HepG2 (cell line): Measurements from ENCODE around the gene DNAAF1. TPM values are rescaled to one million over a fixed set of nuclear protein-coding genes. Genes with fewer than 3 reads are reported as not detected.

Experiments used
- EZH2 ChIP-seq: conservative IDR thresholded peaks from 2 replicates; pipeline ENCODE4 v1.6.1; 2012; ENCODE audit warnings: mild to moderate bottlenecking, low read depth, low read length, moderate library complexity
- HOXA5 ChIP-seq: sonication (generic); formaldehyde crosslinking; IDR thresholded peaks from 2 replicates; pipeline ENCODE4 v1.4.0; 2020; ENCODE audit warnings: missing genetic modification reagents
- ISL2 ChIP-seq: sonication (generic); formaldehyde crosslinking; IDR thresholded peaks from 2 replicates; pipeline ENCODE4 v1.5.0; 2020; ENCODE audit warnings: missing genetic modification reagents
- MXI1 ChIP-seq: IDR thresholded peaks from 3 replicates; pipeline ENCODE4 v1.6.1; 2012; ENCODE audit warnings: low read depth, low read length, inconsistent platforms, borderline replicate concordance
- NFKB2 ChIP-seq: sonication (generic); formaldehyde crosslinking; IDR thresholded peaks from 2 replicates; pipeline ENCODE4 v1.4.0; 2020; ENCODE audit warnings: missing genetic modification reagents, borderline replicate concordance
- THAP11 ChIP-seq: IDR thresholded peaks from 2 replicates; pipeline ENCODE4 v1.6.1; 2016; ENCODE audit warnings: missing biosample characterization, missing genetic modification reagents
- ZC3H13 ChIP-seq: sonication (generic); formaldehyde crosslinking; IDR thresholded peaks from 2 replicates; pipeline ENCODE4 v1.8.1; 2023; ENCODE audit warnings: mild to moderate bottlenecking, missing genetic modification reagents, moderate library complexity
- ZNF101 ChIP-seq: sonication (generic); formaldehyde crosslinking; IDR thresholded peaks from 2 replicates; pipeline ENCODE4 v1.4.0; 2020; ENCODE audit warnings: mild to moderate bottlenecking, low read depth, missing genetic modification reagents, borderline replicate concordance
- ZNF782 ChIP-seq: sonication (generic); formaldehyde crosslinking; IDR thresholded peaks from 2 replicates; pipeline ENCODE4 v1.4.0; 2020; ENCODE audit warnings: missing genetic modification reagents, mild to moderate bottlenecking, borderline replicate concordance
- ZSCAN25 ChIP-seq: sonication (generic); formaldehyde crosslinking; IDR thresholded peaks from 2 replicates; pipeline ENCODE4 v1.8.0; 2022; ENCODE audit warnings: mild to moderate bottlenecking, missing genetic modification reagents
- polyA plus RNA-seq, 8 experiments: library from polyadenylated mRNA; depleted of rRNA in 3 of 8; stranded (reverse) in 7 of 8; unstranded in 1 of 8; fragments of >200 nt; fragmentation: Illumina TruSeq in 4 of 8; extraction: Trizol in 4 of 8; gene quantifications; 2 replicates each; pipeline versions ENCODE4 v1.2.1 to v1.2.3, GENCODE V29; 2011 to 2016; ENCODE audit warnings: low read depth in 4 of 8, missing spikeins in 1 of 8, mixed read lengths in 1 of 8; ENCODE audit not compliant: insufficient read depth in 1 of 8
- total RNA-seq, 5 experiments: library from RNA; depleted of rRNA; stranded (reverse); fragments of >200 nt; fragmentation: Illumina TruSeq; extraction: Trizol; gene quantifications; 2 replicates each; pipeline ENCODE4 v1.2.3, GENCODE V29; 2016; ENCODE audit warnings: low read depth in 1 of 5
- TF ChIP-seq, protein P1 (sequence below): sonication (generic); formaldehyde crosslinking; IDR thresholded peaks from 2 replicates; pipeline ENCODE4 v1.4.0; 2020; ENCODE audit warnings: missing genetic modification reagents, mild to moderate bottlenecking, borderline replicate concordance
- TF ChIP-seq, protein P2 (sequence below): sonication (generic); formaldehyde crosslinking; IDR thresholded peaks from 2 replicates; pipeline ENCODE4 v1.5.0; 2020; ENCODE audit warnings: missing genetic modification reagents
- TF ChIP-seq, protein P3 (sequence below): IDR thresholded peaks from 2 replicates; pipeline ENCODE4 v1.6.1; 2016
- TF ChIP-seq, protein P4 (sequence below): sonication (generic); formaldehyde crosslinking; IDR thresholded peaks from 2 replicates; pipeline ENCODE4 v1.5.0; 2020; ENCODE audit warnings: mild to moderate bottlenecking, missing genetic modification reagents
- TF ChIP-seq, protein P5 (sequence below): IDR thresholded peaks from 2 replicates; pipeline ENCODE4 v1.6.1; 2016; ENCODE audit warnings: missing genetic modification reagents, missing compliant biosample characterization
- TF ChIP-seq, protein P6 (sequence below): IDR thresholded peaks from 2 replicates; pipeline ENCODE4 v1.6.1; 2018; ENCODE audit warnings: missing genetic modification reagents
- TF ChIP-seq, protein P7 (sequence below): sonication (generic); formaldehyde crosslinking; IDR thresholded peaks from 2 replicates; pipeline ENCODE4 v1.4.0; 2020; ENCODE audit warnings: missing genetic modification reagents

The DNAAF1 gene
- total and polyA plus RNA-seq, 2 of the 13 experiments (the other 11 are each of a cell fraction or from before 2014, with no cell fraction given) = 0.04 TPM; not detected in 1

DNA sequence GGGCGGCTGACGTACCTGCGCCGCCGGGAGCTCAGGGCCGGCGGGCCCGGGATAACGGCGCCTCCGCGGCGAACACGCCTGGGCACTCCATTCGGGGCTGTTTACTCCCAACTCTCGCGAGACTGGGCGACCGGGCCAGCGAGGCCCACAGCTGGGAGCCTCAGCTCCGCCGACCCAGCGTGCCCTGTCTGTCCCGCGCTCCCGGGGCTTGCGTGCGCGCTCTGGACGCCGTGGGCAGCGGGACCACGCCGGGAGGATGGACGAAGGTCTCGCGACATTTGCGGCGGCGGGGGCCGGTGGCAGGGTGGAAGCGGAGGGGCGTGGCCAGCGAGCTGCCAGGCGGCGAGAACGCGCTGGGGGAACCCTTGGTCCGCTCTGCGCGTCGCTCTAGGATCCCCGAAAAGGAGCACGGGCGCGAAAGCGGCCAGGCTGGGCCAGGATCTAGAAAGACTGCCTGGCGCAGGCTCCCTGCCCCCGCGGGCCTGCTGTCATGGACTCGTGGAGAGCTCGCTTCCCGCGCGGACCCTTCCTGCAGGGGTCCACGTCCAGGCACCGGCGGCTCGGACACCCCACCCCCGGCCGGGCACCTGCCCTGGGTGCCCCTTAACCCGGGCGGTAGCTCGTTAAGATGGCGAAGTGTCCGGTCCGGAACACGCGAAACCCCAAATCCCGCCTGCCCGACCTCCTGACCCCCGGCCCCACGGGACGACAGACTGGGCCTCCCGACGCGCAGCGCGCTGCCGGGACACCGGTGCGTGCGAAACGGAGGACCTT lies 28.2 kb upstream of the DNAAF1 start, which contains the start of gene MBTPS1 (continued):
- TF ChIP-seq, protein P1, sequence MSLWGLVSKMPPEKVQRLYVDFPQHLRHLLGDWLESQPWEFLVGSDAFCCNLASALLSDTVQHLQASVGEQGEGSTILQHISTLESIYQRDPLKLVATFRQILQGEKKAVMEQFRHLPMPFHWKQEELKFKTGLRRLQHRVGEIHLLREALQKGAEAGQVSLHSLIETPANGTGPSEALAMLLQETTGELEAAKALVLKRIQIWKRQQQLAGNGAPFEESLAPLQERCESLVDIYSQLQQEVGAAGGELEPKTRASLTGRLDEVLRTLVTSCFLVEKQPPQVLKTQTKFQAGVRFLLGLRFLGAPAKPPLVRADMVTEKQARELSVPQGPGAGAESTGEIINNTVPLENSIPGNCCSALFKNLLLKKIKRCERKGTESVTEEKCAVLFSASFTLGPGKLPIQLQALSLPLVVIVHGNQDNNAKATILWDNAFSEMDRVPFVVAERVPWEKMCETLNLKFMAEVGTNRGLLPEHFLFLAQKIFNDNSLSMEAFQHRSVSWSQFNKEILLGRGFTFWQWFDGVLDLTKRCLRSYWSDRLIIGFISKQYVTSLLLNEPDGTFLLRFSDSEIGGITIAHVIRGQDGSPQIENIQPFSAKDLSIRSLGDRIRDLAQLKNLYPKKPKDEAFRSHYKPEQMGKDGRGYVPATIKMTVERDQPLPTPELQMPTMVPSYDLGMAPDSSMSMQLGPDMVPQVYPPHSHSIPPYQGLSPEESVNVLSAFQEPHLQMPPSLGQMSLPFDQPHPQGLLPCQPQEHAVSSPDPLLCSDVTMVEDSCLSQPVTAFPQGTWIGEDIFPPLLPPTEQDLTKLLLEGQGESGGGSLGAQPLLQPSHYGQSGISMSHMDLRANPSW (CRISPR knock-in tag) = peak; percentile 96; the same call in 1 of the 2 replicates
- TF ChIP-seq EZH2 = no peak
- no peak for TF ChIP-seq ZNF101 (CRISPR knock-in tag)
- TF ChIP-seq, protein P2, sequence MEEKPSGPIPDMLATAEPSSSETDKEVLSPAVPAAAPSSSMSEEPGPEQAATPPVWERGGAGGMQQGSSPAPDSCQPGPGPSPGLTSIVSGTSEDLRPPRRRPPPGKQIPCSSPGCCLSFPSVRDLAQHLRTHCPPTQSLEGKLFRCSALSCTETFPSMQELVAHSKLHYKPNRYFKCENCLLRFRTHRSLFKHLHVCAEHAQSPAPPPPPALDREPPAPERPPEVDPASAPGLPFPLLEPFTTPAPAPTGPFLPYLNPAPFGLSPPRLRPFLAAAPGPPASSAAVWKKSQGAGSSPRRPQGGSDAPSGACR = peak; percentile 68; the same call in 1 of the 2 replicates
- no peak; the same call in 1 of the 2 replicates for TF ChIP-seq NFKB2 (CRISPR knock-in tag)
- TF ChIP-seq, protein P3, sequence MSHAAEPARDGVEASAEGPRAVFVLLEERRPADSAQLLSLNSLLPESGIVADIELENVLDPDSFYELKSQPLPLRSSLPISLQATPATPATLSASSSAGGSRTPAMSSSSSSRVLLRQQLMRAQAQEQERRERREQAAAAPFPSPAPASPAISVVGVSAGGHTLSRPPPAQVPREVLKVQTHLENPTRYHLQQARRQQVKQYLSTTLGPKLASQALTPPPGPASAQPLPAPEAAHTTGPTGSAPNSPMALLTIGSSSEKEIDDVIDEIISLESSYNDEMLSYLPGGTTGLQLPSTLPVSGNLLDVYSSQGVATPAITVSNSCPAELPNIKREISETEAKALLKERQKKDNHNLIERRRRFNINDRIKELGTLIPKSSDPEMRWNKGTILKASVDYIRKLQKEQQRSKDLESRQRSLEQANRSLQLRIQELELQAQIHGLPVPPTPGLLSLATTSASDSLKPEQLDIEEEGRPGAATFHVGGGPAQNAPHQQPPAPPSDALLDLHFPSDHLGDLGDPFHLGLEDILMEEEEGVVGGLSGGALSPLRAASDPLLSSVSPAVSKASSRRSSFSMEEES = 0 out of 2 replicates have a peak, but pooled peaks have one; percentile 43
- TF ChIP-seq ZSCAN25 (CRISPR knock-in tag) = no peak
- TF ChIP-seq ZNF782 (CRISPR knock-in tag) = no peak; the same call in 1 of the 2 replicates
- TF ChIP-seq, protein P4, sequence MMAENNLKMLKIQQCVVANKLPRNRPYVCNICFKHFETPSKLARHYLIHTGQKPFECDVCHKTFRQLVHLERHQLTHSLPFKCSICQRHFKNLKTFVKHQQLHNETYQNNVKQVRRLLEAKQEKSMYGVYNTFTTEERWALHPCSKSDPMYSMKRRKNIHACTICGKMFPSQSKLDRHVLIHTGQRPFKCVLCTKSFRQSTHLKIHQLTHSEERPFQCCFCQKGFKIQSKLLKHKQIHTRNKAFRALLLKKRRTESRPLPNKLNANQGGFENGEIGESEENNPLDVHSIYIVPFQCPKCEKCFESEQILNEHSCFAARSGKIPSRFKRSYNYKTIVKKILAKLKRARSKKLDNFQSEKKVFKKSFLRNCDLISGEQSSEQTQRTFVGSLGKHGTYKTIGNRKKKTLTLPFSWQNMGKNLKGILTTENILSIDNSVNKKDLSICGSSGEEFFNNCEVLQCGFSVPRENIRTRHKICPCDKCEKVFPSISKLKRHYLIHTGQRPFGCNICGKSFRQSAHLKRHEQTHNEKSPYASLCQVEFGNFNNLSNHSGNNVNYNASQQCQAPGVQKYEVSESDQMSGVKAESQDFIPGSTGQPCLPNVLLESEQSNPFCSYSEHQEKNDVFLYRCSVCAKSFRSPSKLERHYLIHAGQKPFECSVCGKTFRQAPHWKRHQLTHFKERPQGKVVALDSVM (CRISPR knock-in tag) = peak; percentile 78
- TF ChIP-seq ZC3H13 (CRISPR knock-in tag) = no peak
- TF ChIP-seq, protein P5, sequence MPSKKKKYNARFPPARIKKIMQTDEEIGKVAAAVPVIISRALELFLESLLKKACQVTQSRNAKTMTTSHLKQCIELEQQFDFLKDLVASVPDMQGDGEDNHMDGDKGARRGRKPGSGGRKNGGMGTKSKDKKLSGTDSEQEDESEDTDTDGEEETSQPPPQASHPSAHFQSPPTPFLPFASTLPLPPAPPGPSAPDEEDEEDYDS (CRISPR knock-in tag) = peak; percentile 86
- TF ChIP-seq MXI1 = peak; percentile 98
- peak; percentile 29 for TF ChIP-seq HOXA5 (CRISPR knock-in tag)
- peak; percentile 28 for TF ChIP-seq ISL2 (CRISPR knock-in tag)
- TF ChIP-seq THAP11 (CRISPR knock-in tag) = peak; percentile 90
- TF ChIP-seq, protein P6, sequence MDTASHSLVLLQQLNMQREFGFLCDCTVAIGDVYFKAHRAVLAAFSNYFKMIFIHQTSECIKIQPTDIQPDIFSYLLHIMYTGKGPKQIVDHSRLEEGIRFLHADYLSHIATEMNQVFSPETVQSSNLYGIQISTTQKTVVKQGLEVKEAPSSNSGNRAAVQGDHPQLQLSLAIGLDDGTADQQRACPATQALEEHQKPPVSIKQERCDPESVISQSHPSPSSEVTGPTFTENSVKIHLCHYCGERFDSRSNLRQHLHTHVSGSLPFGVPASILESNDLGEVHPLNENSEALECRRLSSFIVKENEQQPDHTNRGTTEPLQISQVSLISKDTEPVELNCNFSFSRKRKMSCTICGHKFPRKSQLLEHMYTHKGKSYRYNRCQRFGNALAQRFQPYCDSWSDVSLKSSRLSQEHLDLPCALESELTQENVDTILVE (CRISPR knock-in tag) = peak; percentile 97
- TF ChIP-seq, protein P7, sequence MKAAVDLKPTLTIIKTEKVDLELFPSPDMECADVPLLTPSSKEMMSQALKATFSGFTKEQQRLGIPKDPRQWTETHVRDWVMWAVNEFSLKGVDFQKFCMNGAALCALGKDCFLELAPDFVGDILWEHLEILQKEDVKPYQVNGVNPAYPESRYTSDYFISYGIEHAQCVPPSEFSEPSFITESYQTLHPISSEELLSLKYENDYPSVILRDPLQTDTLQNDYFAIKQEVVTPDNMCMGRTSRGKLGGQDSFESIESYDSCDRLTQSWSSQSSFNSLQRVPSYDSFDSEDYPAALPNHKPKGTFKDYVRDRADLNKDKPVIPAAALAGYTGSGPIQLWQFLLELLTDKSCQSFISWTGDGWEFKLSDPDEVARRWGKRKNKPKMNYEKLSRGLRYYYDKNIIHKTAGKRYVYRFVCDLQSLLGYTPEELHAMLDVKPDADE (CRISPR knock-in tag) = peak; percentile 40; the same call in 1 of the 2 replicates
